Stimulated activated CD4-positive, alpha-beta T cell treated with anti-CD3 and anti-CD28 coated beads, Interleukin-2, amount 100 ng/mL, for 24 hours (primary cell): Measurements from ENCODE around the gene CALML5.

ENCODE experiments used
- DNase-seq, 2 donors: peaks; one replicate each; pipeline ENCODE4 v3.0.0-alpha.2; 2020

The CALML5 gene

GRCh38 chr10:5498791-5499492, 428 bp downstream of the CALML5 start:
- DNase-seq = no peak

DNA sequence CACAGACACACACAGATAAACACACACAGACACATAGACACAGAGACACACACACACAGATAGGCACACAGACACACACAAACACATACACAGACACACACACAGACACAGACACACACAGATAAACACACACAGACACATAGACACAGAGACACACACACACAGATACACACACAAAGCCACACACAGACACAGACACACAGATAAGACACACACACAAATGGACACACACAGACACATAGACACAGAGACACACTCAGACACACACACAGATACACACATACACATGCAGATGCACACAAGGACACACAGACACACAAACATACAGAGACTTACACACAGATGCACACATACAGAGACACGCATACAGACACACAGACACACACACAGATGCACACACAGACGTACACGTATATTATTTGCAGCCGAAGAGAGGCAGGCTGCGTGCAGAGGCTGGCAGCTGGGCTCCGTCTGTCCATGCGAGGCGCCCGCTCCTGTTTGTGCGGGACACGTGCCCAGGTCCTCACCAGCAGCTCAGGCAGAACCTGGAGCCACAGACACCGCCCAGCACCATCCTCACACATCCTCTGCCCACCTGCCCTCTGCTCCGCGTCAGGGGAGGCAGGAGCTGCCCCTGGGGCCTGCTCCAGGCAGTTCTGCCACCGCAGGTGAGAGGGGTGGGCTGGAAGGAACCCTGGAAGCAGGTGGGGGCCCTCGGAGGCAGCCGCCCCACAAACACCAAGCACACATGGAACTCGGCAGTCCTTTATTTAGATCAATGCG, 1.2 kb downstream of the CALML5 start:
- no peak for DNase-seq

DNA sequence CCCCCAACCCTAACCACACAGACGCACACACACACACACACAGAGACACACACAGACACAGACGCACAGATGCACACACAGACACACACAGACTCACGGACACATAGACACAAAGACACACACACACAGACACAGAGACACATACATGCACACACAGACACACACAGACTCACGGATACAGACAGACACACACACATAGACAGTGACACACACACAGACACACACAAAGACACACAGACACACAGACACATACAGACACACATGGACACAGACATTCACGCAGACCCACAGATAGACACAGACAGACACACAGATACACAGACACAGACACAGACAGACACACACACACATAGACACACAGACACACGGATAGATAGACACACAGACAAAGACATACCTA, 2.1 kb downstream of the CALML5 start:
- no peak for DNase-seq

- no peak for DNase-seq
Measured at GRCh38 chr10:5496261-5497250, 2.8 kb downstream of the CALML5 start.

GRCh38 chr10:5494611-5495010, 4.8 kb downstream of the CALML5 start:
- no peak for DNase-seq

- DNase-seq = no peak
Measured at GRCh38 chr10:5493691-5494090, 5.7 kb downstream of the CALML5 start.

DNA sequence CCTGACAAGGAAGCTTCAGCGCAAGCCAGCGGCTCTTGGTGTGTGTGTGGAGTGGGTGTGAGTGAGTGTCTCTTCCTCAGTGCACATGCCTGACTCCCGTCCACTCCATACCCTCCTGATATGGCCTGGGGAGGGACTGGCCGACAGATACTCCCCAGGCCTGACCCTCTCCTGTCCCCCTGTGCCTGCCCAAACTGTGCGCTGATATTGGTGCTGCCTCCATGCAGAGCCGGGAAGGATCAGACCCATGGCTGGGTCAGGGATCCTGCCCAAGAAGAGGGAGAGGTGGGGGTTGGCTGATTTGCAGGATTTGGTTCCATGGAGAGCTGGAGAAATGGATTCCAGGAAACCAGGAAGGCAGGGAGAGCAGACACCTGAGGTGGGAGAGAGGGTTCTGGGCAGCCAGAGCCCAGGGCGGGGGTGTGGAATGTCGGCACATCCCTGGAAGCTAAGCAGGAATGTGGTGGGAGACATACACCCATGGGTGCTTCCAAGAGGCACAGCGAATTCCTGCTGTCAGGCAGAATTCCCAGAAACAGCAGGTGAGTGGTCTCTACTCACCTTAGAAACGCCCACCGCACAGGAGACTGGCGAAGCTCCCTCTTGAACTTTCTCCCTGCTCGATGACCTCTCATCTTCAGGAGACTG, 6.3 kb downstream of the CALML5 start:
- DNase-seq = no peak

DNA sequence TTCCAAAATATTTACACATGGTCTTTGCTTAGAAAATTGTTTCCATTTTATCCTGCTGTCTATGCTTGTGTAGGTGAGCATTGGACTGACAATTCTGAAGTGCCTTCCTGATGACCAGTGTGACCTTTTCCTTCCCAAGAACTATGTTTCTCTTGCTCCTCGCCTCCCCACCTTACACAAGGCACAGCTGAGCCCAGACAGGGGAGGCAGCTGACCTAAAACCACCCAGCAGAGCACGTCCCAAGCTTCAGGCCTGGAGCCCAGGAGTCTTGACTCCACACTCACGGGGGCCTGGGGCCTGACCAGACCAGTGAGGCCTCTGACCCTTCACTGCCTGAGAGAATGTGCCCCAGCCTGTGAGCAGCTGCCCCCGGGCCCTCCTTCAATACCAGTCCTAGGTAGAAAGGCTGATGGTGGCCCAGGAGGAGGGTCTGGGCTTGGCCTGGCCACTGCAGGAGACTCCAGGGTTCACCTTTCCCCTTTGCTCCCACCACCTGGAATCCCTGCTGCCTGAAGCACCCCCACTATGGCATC, 7.0 kb downstream of the CALML5 start:
- no peak for DNase-seq

- no peak for DNase-seq
Measured at GRCh38 chr10:5491477-5491876, 7.9 kb downstream of the CALML5 start.

DNA sequence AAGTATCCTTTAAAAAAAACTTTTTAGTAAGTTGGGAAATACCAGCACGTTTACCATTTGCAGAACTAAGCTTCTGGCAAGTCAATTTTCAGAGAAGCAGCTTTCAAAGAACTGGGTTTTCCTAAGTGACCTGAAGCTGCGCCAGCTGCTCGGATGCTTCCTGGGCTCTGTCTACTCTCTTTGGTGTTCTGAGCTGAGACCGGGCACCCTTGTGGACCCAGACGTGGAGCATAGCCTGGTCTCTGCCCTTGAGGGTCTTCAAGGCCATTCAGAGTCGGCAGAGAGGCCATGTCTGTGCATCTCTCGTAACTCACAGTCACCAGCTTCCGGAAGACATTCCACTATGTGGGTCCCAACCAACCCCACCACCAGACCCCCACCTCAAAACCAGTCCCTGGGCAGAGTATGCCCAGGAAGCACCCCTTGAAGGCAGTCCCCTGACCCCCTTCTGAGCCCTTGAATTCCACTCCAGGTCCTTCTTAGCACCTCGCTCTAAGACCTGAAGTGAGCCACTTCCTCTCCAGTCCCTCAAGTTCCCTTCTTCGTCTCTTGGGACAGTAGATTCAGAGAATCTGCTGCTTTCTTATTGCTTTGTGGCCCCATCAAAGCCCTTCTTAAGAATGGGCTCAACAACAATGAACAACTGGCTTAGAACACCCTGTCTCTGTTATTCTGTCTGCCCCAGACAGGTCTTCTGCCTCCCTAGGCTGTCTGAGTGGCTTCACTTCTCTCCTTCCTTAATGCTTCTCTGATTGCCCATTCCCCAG, 8.5 kb downstream of the CALML5 start:
- DNase-seq = no peak

DNA sequence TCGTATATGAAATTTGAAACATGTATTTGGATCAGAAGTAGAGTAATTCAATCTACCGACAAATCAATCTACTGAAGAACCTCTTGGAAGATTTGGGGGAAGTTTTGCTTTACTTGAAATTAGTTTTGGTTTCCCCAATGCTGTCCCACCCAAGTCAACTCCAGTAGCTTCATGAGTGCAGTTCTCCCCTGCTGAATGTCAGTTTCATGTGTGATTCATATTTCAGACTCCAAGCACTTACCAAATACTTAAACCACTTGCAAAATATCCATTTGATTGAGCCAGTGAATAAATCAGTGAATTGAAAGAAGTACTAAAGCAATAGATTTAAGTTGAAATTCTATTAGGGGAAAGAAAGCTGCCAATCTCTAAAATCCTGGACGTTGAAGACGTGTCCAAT, 9.3 kb downstream of the CALML5 start:
- no peak for DNase-seq

- no peak for DNase-seq
Measured at GRCh38 chr10:5488272-5489161, 10.9 kb downstream of the CALML5 start.

- DNase-seq = no peak
Measured at GRCh38 chr10:5486853-5487235, 12.5 kb downstream of the CALML5 start.

GRCh38 chr10:5485948-5486852, 13.2 kb downstream of the CALML5 start:
- no peak for DNase-seq

- DNase-seq = no peak
Measured at GRCh38 chr10:5485290-5485689, 14.1 kb downstream of the CALML5 start.

DNA sequence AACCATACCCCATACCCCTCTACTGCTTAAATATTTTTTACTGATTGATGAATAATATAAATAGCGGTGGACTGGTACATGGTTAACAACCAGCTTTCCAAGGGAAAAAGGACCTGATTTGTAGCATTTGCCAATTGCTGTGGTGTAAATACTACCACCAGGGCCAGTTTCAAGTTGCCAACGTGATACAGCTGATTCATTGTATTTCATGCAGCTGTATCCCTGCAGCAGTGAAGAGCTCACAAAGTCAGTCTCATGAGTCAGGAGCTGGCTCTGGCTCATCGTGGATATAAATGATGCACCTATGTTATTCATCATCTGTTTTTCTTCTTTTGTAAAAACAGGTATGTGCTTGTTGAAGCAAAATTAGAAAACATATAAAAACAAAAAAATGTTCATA, 15.2 kb downstream of the CALML5 start:
- no peak for DNase-seq

DNA sequence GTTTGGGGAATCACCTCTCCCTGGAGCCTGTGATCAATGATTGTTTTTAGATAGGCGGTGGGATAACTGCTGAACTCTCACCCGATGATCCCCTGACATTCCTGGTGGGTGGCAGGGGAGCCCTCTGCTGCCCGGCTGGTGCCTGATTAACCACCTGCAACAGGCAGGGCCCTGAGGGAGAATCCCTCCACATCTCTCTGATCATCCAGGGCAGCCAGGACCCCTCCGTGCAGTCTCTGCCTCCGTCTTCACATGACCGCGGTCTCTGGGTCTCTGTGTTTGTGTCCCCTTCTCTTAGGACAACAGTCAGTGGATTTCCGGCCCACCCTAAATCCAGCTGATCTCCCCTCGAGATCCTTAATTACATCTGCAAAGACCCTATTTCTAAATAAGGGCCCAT, 17.4 kb downstream of the CALML5 start:
- no peak for DNase-seq

- DNase-seq = no peak
Measured at GRCh38 chr10:5481121-5481520, 18.2 kb downstream of the CALML5 start.

GRCh38 chr10:5480162-5480941, 19.0 kb downstream of the CALML5 start:
- no peak for DNase-seq
